Esophagus (tissue), 2 donors: ENCODE measurements around the gene COL27A1. TPM values are rescaled to one million over a fixed set of nuclear protein-coding genes. Genes with fewer than 3 reads are reported as not detected.

Experiments used
- H3K27ac ChIP-seq, 2 donors: one replicate each; pipeline ENCODE4 v1.5.1; 2013; ENCODE audit warnings: low read depth in 2 of 2, mild to moderate bottlenecking in 2 of 2, inconsistent platforms in 1 of 2, low read length in 1 of 2, moderate library complexity in 1 of 2
- H3K27me3 ChIP-seq, 2 donors: one replicate each; pipeline ENCODE4 v1.6.1; 2013; ENCODE audit warnings: low read length in 2 of 2, control low read depth in 1 of 2, mild to moderate bottlenecking in 1 of 2; ENCODE audit not compliant: insufficient read depth in 2 of 2, control insufficient read depth in 1 of 2
- H3K36me3 ChIP-seq, 2 donors: one replicate each; pipeline ENCODE4 v1.6.1; 2013; ENCODE audit warnings: low read length in 1 of 2; ENCODE audit not compliant: control insufficient read depth in 2 of 2, insufficient read depth in 2 of 2
- H3K4me1 ChIP-seq, 2 donors: one replicate each; pipeline ENCODE4 v1.6.1; 2013; ENCODE audit warnings: low read length in 1 of 2; ENCODE audit not compliant: control insufficient read depth in 2 of 2, insufficient read depth in 2 of 2
- H3K4me3 ChIP-seq, 2 donors: one replicate each; pipeline ENCODE4 v1.5.1; 2013; ENCODE audit warnings: low read length in 2 of 2, mild to moderate bottlenecking in 2 of 2, low read depth in 1 of 2, moderate library complexity in 1 of 2
- H3K9me3 ChIP-seq, 2 donors: one replicate each; pipeline ENCODE4 v1.6.1; 2013; ENCODE audit warnings: mild to moderate bottlenecking in 2 of 2, low read depth in 1 of 2, low read length in 1 of 2, moderate library complexity in 1 of 2; ENCODE audit not compliant: control insufficient read depth in 2 of 2, insufficient read depth in 1 of 2
- WGBS, 2 donors: extraction: QIAGEN DNeasy Blood & Tissue Kit; methylation state at CpG; one replicate each; pipeline ENCODE4 v1.1.7; 2013; 5-methylcytosine and 5-hydroxymethylcytosine counted together
- polyA plus RNA-seq, 2 donors: library from polyadenylated mRNA; stranded (reverse); fragments of 200-250 nt; gene quantifications; one replicate each; pipeline ENCODE4 v1.2.3, GENCODE V29; 2013
- donor health status: healthy with polysubstance abuse.
- donor health status: Bipolar disorder and iron deficiency.

COL27A1 gene
- polyA plus RNA-seq, 2 donors = 7.2 to 32.6 TPM

DNA sequence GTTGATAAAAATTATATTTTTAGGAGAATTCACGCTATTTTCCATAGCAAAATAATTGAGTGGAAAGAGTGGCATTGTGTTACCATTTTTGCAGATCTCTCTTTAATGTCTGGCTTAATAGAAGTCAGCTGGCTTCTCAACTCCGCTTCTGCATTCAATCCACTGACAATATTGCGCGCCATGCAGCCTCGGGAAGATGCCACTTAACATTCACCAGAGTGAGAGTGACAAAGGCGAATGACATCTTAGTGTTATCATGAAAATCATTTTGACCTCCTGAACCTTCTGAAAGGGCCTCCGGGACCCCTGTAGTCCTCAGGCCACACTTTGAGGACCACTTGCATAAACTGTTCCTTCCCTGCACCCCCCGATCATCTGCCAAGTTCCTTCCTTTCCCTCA lies 87.5 kb downstream of the COL27A1 start:
- H3K36me3 ChIP-seq = peaks cover 0 to 4% of the 10 kb centered on the region in 2 donors
- no peaks in the 10 kb centered on the region for H3K9me3 ChIP-seq
- H3K4me3 ChIP-seq = no peak overlapping the region
- H3K4me1 ChIP-seq = no peaks in the 10 kb centered on the region
- 90% methylated on average over 8 of the region's 8 CpGs for WGBS, 2 donors
- H3K27ac ChIP-seq = no peak overlapping the region
- no peaks in the 10 kb centered on the region for H3K27me3 ChIP-seq

- H3K36me3 ChIP-seq = peaks cover 0 to 4% of the 10 kb centered on the region in 2 donors
- WGBS, 2 donors = 93 to 95% methylated on average over 3 of the region's 3 CpGs
- no peaks in the 10 kb centered on the region for H3K27me3 ChIP-seq
- H3K27ac ChIP-seq = no peak overlapping the region
- no peaks in the 10 kb centered on the region for H3K9me3 ChIP-seq
- no peaks in the 10 kb centered on the region for H3K4me1 ChIP-seq
- H3K4me3 ChIP-seq = no peak overlapping the region
Measured at GRCh38 chr9:114243240-114243639, 87.9 kb downstream of the COL27A1 start.

DNA sequence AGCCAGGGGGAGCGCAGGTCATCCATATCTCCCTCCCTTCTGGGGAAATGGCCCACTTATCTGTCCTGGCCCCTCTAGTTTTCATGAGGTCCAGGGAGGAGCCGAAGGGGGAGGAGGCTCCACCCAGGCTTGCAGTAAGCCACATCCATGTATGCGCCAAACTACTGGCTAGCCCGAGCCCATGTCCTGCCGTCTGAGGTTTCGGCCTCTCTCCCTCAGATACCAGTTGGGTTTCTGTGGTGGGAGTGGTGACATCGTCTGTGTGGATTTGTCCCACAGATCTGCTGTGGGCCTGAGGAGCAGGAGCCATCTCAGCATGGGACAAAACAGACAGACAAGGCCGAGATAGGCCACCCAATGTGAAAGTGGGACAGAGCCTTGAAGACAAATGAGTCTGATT lies 89.2 kb downstream of the COL27A1 start:
- no peak overlapping the region for H3K4me3 ChIP-seq
- H3K9me3 ChIP-seq = no peaks in the 10 kb centered on the region
- H3K27ac ChIP-seq = no peak overlapping the region
- 92 to 93% methylated on average over 8 of the region's 8 CpGs for WGBS, 2 donors
- H3K36me3 ChIP-seq = peaks cover 0 to 4% of the 10 kb centered on the region in 2 donors
- no peaks in the 10 kb centered on the region for H3K4me1 ChIP-seq
- H3K27me3 ChIP-seq = no peaks in the 10 kb centered on the region

DNA sequence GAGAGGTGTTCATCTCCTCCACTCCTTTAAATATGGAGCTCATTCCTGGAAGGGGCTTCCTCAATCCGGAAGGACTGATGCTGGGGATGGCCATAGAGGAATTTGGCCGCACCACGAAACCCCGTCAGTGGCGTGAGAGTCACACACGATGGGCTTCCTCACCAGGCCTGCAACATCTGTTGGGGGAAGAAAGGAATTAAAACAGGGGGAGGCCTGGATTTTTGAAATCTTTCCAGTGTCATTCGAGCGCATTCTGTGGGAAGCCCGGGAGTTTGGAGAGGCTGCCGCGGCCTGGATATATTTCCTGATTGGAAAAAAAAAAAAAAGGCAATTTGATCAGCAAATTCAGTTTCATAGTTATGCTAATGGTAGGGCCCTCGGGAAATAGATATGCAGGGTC lies 91.2 kb downstream of the COL27A1 start:
- Histone ChIP-seq H3K4me1 (peaks cover 0 to 3% of the 10 kb centered on the region in 2 donors), H3K27ac (no peak overlapping the region), H3K9me3 (no peaks in the 10 kb centered on the region), H3K4me3 (no peak overlapping the region), H3K36me3 (no peaks in the 10 kb centered on the region), H3K27me3 (no peaks in the 10 kb centered on the region)
- whole genome bisulfite sequencing, 2 donors = 79 to 82% methylated on average over 12 of the region's 12 CpGs

- Histone ChIP-seq H3K36me3 (no peaks in the 10 kb centered on the region), H3K4me1 (peaks cover 0 to 3% of the 10 kb centered on the region in 2 donors), H3K9me3 (no peaks in the 10 kb centered on the region), H3K27ac (no peak overlapping the region), H3K4me3 (no peak overlapping the region), H3K27me3 (no peaks in the 10 kb centered on the region)
- WGBS, 2 donors = 82% methylated on average over 2 of the region's 2 CpGs
Measured at GRCh38 chr9:114247077-114247476, 91.7 kb downstream of the COL27A1 start.

- H3K4me1 ChIP-seq = peaks cover 0 to 3% of the 10 kb centered on the region in 2 donors
- no peak overlapping the region for H3K27ac ChIP-seq
- no peaks in the 10 kb centered on the region for H3K27me3 ChIP-seq
- no peaks in the 10 kb centered on the region for H3K9me3 ChIP-seq
- no peaks in the 10 kb centered on the region for H3K36me3 ChIP-seq
- WGBS, 2 donors = 81 to 86% methylated on average over 5 of the region's 5 CpGs
- H3K4me3 ChIP-seq = no peak overlapping the region
Measured at GRCh38 chr9:114247491-114247890, 92.2 kb downstream of the COL27A1 start.

DNA sequence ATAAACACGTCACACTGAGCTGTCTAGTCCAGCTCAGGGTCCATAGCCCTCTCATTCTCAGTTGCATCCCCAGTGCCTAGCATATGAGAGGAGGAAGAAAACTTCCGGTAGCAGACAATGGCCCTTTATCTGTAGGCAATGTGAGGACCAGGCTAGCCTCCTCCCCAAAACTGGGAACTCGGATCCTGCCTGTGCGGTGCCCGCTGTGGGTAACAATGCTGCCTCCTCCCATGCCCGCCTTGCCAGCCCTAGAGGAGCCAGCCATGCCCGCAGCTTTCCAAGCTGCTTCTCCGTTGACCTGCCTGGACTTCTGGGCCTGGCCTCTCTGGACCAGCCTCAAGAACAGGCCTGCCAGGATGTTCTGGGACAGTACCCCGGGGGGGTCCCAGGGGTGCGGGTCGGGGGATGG lies 93.0 kb downstream of the COL27A1 start:
- no peak overlapping the region for H3K27ac ChIP-seq
- 88 to 92% methylated on average over 11 of the region's 11 CpGs for WGBS, 2 donors
- H3K4me1 ChIP-seq = peaks cover 0 to 3% of the 10 kb centered on the region in 2 donors
- H3K9me3 ChIP-seq = no peaks in the 10 kb centered on the region
- H3K4me3 ChIP-seq = no peak overlapping the region
- no peaks in the 10 kb centered on the region for H3K27me3 ChIP-seq
- H3K36me3 ChIP-seq = no peaks in the 10 kb centered on the region

DNA sequence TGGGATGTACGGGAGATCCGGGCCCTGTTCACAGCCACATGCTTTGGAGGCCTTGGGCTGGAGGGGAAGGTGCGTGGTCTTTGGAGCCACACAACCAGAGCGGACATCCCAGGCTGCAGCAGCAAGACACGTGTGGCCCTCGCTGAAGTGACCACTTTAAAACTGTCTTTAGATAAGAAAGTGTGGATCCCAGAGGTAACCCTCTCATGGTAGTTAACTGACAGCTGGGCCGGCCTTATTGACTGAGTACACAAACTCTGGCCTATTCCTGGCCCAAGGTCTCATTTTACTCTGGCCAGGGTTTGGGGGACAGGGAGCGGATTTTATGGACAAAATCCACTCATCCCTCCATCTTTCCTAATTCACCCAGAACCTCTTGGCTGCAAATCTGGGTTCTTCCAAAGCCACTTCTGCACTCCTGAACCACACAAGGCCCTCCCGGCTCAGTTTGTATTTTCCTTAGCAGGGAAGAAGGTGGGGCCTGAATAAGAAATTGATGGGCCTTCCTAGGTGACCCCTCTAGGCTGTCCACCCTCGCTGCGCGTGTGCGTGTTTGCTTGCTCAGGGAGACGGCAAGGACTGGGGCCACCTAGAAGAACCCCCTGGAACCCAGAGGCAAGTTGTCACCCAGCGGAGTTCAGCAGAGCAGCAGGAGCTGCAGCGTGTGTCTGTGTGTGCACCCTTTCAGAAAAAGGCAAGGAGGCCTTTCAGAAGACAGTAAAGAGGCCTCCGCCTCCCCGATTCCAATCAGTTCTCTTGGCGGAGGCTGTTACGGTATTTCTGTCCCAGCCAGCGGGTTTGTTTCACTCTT lies 94.3 kb downstream of the COL27A1 start:
- Histone ChIP-seq H3K4me1 (peaks cover 0 to 3% of the 10 kb centered on the region in 2 donors), H3K4me3 (no peak overlapping the region), H3K36me3 (no peaks in the 10 kb centered on the region), H3K9me3 (no peaks in the 10 kb centered on the region), H3K27ac (no peak overlapping the region), H3K27me3 (no peaks in the 10 kb centered on the region)
- 59 to 70% methylated on average over 21 of the region's 21 CpGs for WGBS, 2 donors

- H3K36me3 ChIP-seq = no peaks in the 10 kb centered on the region
- peaks cover 0 to 3% of the 10 kb centered on the region in 2 donors for H3K4me1 ChIP-seq
- 28 to 43% methylated on average over 13 of the region's 13 CpGs for WGBS, 2 donors
- no peak overlapping the region for H3K4me3 ChIP-seq
- H3K9me3 ChIP-seq = no peaks in the 10 kb centered on the region
- H3K27me3 ChIP-seq = no peaks in the 10 kb centered on the region
- peak overlapping the region in 1 of 2 donors; percentile 18 for H3K27ac ChIP-seq
Measured at GRCh38 chr9:114250235-114250568, 94.9 kb downstream of the COL27A1 start.

GRCh38 chr9:114250648-114251047 lies 95.3 kb downstream of the COL27A1 start:
- Histone ChIP-seq H3K4me3 (no peak overlapping the region), H3K27me3 (no peaks in the 10 kb centered on the region), H3K36me3 (no peaks in the 10 kb centered on the region), H3K4me1 (peaks cover 0 to 3% of the 10 kb centered on the region in 2 donors), H3K9me3 (no peaks in the 10 kb centered on the region), H3K27ac (peak overlapping the region in 1 of 2 donors; percentile 18)
- 58 to 64% methylated on average over 3 of the region's 3 CpGs for WGBS, 2 donors
